ENCODE results near the gene ERN1.

The ERN1 gene

GRCh38 chr17:64157669-64158180 lies 27.8 kb upstream of the ERN1 start:
- no peak for DNase-seq

DNA sequence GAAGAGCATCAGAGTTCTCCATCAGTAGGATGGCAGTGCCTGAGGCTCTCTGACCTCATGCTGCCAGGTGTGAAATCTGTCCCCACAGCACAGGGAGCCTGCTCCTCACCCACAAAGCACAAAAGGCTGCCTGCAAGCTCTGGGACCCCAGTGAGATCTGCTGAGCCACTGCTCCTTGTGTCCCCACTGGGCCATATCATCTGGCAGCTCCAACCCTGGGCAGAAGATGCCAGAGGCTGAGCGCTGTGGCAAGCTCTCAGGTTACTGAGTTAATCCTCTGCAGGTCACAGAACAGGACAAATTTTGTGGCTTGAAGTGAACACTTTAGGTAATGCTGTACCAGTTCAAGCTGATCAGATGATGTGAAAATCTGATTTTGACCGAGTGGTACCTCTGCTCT lies 26.7 kb upstream of the ERN1 start:
- DNase-seq = no peak

DNA sequence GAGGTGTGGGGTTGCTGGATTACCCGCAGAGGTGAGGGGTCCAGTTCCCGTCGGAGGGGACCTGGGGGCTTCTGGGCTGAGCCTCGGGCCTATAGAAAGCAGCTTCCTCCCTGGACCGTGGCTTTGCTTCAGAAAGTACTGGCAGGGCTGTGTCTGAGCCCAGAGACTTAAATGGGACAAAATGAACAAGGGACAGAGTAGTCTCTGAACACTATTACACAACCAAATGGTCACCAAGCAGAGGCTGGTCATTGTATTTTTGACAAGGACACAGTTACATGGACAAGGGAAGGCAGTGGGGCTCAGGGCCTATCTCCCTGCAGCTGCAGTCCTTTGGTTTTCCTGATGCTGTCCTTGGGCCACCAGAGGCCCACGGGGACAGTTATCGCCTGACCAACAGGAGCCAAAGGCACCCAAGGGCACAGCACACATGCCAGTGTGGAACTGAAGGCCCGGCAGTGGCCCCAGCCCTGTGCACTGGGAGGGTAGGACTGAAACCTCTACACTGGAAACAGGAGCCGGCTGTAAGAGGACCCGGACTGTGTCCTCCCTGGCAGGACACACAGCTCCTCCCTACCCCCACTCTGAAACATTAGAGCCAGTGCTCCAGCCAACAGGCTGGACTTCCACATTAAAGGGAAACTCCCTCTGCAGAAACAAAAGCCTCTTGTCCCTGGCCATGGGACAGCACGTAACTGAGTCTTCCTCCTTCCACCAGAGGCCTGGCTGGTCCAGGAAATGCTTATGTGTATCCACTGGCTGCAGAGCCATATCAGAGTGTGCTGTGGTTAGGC lies 26.0 kb upstream of the ERN1 start:
- no peak for DNase-seq

DNA sequence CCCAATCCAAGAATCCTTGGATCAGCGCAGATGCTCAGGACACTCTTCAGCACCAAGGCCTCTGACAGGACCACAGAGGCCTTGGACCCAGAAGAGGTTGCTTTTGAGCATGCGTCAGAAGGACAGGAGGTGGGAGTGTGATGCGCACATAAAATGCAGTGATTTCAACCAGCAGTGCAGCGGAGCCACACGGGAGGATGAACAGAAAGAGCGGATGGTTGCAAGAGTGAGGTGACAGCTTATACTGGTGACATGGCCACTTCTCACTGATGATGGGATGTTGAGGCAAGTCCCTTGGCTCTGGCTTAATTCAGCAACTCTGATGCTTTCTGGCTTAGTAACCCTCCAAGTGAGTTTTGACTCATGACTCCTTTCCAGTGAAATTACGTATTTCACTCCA lies 25.2 kb upstream of the ERN1 start:
- no peak for DNase-seq

- no peak for DNase-seq
Measured at GRCh38 chr17:64154717-64155116, 24.8 kb upstream of the ERN1 start.

DNA sequence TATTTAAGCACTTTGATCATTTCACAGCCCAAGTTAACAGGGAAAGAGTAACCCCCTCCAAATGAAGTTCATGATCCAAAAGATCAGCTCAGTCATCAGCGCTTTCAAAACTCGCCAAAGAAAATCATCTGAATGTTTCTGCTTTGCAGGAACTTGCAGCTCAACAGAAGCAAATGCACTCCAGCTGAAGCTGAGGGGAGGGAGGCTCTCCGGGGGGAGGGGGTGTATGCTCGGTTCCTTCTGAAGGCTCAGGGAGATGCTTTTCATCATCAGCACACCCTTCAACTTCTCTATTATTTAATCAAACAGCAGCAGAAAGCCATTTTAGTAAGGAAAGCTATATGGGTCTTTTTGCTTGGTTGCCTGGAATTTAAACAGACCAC lies 24.4 kb upstream of the ERN1 start:
- no peak for DNase-seq

GRCh38 chr17:64153565-64154312 lies 23.8 kb upstream of the ERN1 start:
- no peak for DNase-seq

DNA sequence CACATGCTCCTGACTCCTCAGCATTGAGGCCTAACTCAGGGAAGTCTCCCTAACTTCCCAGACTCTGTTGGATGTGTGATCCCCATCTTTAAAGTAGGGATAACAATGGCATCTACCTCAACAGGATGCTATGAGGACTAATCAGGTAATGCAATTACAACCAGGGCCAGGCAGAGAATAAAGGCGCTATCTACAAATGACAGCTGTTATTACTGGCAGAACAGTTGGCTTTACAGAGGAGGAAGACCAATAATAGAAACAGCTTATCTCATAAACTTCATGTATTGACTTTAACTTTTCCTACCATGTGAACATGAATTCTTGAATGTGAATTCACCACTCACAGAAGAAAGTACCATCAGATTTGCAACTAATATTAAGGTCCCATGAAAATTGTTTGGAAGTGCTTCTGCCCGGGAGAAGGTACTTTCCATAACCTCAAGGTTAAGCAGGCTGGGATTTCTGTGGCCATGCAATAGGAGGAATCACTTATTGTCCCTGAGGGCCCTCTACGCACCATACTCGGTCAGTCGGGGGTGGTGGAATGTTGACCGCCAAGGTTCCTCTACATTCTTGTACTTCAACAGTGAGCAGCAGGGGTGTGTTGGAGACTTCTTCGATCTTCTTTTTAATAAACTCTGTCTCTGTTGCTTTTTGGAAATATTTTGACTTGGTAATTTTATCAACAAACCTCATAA lies 22.6 kb upstream of the ERN1 start:
- no peak for DNase-seq

DNA sequence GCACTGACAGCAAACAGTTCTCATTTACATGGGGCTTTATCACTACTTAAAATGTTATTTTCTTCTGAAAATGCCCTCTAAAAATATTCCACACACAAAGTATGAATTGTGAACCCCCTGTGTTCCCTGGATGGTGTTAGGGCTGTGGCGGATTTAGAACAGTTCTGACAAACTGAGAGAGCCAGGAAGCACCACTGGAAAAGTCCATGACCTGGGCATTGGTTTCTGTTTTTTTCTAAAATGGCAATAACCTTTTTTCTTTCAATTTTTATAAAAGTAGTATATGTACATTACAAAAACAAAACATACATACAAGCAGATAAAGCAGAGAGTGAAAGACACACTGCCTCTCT lies 21.0 kb upstream of the ERN1 start:
- no peak for DNase-seq

GRCh38 chr17:64150237-64151015 lies 20.5 kb upstream of the ERN1 start:
- no peak for DNase-seq

DNA sequence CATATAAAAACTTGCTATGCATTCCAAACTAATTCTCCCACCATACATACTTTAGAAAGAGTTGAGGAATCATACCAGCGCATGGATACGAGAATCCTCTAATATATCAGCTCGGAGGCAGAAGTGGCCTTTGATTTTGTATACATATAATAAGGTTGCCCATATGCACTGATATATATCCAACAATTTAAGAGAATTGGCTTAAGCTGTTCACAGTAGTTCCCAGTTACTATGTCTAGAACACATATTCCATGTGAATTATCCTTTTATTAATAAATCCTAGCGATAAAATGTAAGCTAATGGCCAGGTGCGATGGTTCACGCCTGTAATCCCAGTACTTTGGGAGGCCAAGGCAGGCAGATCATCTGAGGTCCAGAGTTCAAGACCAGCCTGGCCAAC lies 19.3 kb upstream of the ERN1 start:
- DNase-seq = no peak

- DNase-seq = no peak
Measured at GRCh38 chr17:64148699-64149098, 18.8 kb upstream of the ERN1 start.

DNA sequence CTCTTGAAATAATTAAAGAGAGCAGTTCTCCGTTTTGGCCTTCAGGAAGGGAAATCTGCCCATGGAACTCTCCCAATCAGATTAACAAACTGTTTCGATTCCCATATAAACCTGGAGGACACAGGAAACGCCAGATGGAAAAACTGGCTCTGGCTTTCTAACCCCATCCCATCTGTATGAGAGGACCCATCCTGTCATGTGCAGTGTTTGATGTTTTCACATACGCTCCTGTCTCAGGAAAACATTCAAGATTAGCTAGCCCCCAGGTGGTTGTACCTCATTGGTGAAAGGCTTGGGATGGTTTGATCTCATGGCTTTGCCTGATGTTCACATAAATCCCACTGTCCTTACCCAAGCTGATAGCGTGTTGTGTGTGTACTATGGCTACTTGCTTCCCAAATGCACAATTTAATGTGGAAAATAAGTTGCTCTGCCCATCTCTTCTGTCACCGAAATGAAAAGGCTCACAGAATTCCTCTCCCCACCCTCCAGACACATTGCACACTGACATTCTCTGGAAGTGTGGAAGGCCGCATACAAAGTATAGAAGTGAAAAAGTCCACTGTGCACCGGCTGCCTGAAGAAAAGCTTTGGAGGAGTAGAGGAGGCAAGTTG lies 18.2 kb upstream of the ERN1 start:
- peak in 1 of 3 experiments; percentile 28 for DNase-seq

- peak in 1 of 3 experiments; percentile 37 for DNase-seq
Measured at GRCh38 chr17:64147110-64148016, 17.4 kb upstream of the ERN1 start.

DNA sequence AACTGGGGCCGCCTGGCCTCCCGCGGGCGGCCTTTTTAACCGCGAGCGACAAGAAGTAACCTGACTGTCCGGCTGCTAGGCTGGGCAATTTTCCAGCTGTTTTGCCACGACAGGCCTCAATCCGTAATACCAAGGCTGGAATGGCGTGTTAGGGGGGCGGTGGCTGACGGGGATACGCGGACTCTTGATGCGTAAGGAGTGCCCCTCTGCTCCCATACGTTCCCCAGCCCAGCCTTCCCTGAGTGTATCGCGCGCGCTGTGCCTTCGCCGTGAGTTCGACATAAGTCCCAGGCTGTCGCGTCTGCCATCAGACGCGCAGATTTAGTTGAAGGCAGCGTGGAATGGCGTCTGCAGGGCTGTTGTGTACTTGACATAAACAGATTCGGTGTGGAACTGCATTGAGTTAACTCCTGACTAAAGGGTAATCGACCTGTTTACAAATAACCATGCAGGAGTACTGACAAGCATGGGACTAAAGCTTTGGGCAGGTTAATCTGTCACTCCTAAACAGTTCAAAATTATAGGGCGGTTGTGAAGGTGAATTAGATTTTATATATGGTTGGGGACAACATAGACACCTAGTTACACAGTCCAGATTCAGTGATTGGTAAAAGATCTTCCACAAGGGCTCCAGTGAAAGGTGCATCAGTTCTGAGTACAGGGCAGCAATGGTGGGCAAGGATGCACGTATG lies 16.6 kb upstream of the ERN1 start:
- DNase-seq = peak; percentile 51 to 90 (median 82)

GRCh38 chr17:64145751-64146417 lies 15.9 kb upstream of the ERN1 start:
- DNase-seq = peak; percentile 95 to 99 (median 98)

- no peak for DNase-seq
Measured at GRCh38 chr17:64145375-64145750, 15.4 kb upstream of the ERN1 start.

- DNase-seq = no peak
Measured at GRCh38 chr17:64139542-64139941, 9.6 kb upstream of the ERN1 start.

DNA sequence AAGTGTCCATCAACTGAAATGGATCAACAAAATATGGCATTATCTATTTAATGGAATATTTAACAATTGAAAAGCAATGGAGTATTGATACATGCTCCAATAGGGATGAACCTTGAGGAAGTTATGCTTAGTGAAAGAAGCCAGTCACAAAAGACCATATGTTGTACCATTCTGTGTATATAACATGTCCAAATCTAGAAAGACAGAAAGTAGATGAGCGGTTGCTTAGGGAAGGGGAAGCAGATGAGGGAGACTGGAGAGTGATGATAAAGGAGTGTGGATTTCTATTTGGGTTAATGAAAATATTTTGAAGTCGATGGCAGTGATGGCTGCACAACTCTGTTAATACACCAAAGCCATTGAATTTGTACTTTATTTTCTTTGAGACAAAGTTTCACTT lies 8.5 kb upstream of the ERN1 start:
- DNase-seq = no peak

DNA sequence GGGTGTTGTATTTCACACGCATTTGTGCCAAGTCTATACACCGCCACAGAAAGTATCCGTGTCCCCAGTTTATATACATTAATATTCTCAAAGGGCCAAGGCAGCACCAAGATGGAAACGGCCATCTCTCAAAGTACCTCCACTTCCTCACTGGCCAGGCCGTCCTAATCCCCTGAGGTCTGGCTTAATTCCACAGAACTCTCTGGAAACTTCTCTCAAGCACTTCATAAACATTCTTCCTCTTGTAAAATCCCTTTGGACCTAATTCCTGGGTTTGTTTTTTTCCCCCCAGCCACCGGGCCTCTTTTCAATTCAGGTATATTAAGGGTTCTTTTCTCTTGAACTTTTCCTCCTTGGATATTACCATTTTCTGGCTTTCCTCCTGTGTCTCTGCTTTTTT lies 5.1 kb upstream of the ERN1 start:
- no peak for DNase-seq

Data from NCI-H1417 (cell line).